ENCODE measurements around the gene ERCC2.
"Not testable (repeated sequence)": the region's sequence is repeated elsewhere in the genome, so short reads cannot be mapped to it uniquely, and the experiment has no call there.

ERCC2 gene

GRCh38 chr19:45352914-45353796 lies 17.2 kb downstream of the ERCC2 start:
- DNase-seq = no peak

- DNase-seq = no peak
Observed at GRCh38 chr19:45352471-45352870, 17.9 kb downstream of the ERCC2 start.

GRCh38 chr19:45352062-45352461 lies 18.3 kb downstream of the ERCC2 start:
- no peak for DNase-seq

GRCh38 chr19:45351401-45351952 lies 18.9 kb downstream of the ERCC2 start:
- DNase-seq = no peak

GRCh38 chr19:45350477-45351058 lies 19.8 kb downstream of the ERCC2 start:
- no peak for DNase-seq

GRCh38 chr19:45349430-45349941 lies 20.9 kb downstream of the ERCC2 start:
- DNase-seq = no peak

- no peak for DNase-seq
Observed at GRCh38 chr19:45349126-45349415, 21.3 kb downstream of the ERCC2 start.

GRCh38 chr19:45348367-45349125 lies 21.8 kb downstream of the ERCC2 start:
- DNase-seq = no peak

- no peak for DNase-seq
Observed at GRCh38 chr19:45347570-45348366, 22.6 kb downstream of the ERCC2 start.

GRCh38 chr19:45346449-45346848 lies 23.9 kb downstream of the ERCC2 start:
- no peak for DNase-seq

GRCh38 chr19:45345506-45345860 lies 24.9 kb downstream of the ERCC2 start:
- no peak for DNase-seq

- no peak for DNase-seq
Observed at GRCh38 chr19:45344621-45345505, 25.5 kb downstream of the ERCC2 start.

- DNase-seq = no peak
Observed at GRCh38 chr19:45342911-45343310, 27.5 kb downstream of the ERCC2 start.

- DNase-seq = no peak
Observed at GRCh38 chr19:45340899-45341453, 29.4 kb downstream of the ERCC2 start.

- DNase-seq = peak; percentile 13
Observed at GRCh38 chr19:45340232-45340898, 30.0 kb downstream of the ERCC2 start, which contains the start of gene KLC3. Gene KLC3, plus strand, starts transcription at chr19:45340750. Its CDS starts 4,792 bp downstream, at chr19:45345542.

GRCh38 chr19:45339629-45340028 lies 30.7 kb downstream of the ERCC2 start:
- no peak for DNase-seq

- no peak for DNase-seq
Observed at GRCh38 chr19:45336696-45337251, 33.6 kb downstream of the ERCC2 start.

- DNase-seq = not testable (repeated sequence)
Observed at GRCh38 chr19:45334881-45335280, 35.5 kb downstream of the ERCC2 start.

- no peak for DNase-seq
Observed at GRCh38 chr19:45333609-45334303, 36.6 kb downstream of the ERCC2 start.

Data from activated CD4-positive, alpha-beta T cell treated with anti-CD3 and anti-CD28 coated beads for 1 hour (primary cell).